T47D (cell line): ENCODE results near the gene NCAPG.
A peak's percentile ranks its signal among the peaks of the same experiment; 100 is the strongest.

ENCODE experiments used
- DNase-seq, 2 experiments: peaks; one replicate each; pipeline versions ENCODE4 v3.0.0 to v3.0.0-alpha.2; 2011 to 2012; ENCODE audit warnings: low read depth in 1 of 2, low spot score in 1 of 2
- JUND ChIP-seq: IDR thresholded peaks from 2 replicates; pipeline ENCODE4 v1.6.1; 2012; ENCODE audit warnings: low read depth
- in situ Hi-C: cut with HindIII; loops from 2 replicates; pipeline ENCODE4 v1.10.0; 2016; ENCODE audit warnings: low sequenced_read_pairs, low pct_unique_long_range_greater_than_20kb

NCAPG gene, protein sequence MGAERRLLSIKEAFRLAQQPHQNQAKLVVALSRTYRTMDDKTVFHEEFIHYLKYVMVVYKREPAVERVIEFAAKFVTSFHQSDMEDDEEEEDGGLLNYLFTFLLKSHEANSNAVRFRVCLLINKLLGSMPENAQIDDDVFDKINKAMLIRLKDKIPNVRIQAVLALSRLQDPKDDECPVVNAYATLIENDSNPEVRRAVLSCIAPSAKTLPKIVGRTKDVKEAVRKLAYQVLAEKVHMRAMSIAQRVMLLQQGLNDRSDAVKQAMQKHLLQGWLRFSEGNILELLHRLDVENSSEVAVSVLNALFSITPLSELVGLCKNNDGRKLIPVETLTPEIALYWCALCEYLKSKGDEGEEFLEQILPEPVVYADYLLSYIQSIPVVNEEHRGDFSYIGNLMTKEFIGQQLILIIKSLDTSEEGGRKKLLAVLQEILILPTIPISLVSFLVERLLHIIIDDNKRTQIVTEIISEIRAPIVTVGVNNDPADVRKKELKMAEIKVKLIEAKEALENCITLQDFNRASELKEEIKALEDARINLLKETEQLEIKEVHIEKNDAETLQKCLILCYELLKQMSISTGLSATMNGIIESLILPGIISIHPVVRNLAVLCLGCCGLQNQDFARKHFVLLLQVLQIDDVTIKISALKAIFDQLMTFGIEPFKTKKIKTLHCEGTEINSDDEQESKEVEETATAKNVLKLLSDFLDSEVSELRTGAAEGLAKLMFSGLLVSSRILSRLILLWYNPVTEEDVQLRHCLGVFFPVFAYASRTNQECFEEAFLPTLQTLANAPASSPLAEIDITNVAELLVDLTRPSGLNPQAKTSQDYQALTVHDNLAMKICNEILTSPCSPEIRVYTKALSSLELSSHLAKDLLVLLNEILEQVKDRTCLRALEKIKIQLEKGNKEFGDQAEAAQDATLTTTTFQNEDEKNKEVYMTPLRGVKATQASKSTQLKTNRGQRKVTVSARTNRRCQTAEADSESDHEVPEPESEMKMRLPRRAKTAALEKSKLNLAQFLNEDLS

DNA sequence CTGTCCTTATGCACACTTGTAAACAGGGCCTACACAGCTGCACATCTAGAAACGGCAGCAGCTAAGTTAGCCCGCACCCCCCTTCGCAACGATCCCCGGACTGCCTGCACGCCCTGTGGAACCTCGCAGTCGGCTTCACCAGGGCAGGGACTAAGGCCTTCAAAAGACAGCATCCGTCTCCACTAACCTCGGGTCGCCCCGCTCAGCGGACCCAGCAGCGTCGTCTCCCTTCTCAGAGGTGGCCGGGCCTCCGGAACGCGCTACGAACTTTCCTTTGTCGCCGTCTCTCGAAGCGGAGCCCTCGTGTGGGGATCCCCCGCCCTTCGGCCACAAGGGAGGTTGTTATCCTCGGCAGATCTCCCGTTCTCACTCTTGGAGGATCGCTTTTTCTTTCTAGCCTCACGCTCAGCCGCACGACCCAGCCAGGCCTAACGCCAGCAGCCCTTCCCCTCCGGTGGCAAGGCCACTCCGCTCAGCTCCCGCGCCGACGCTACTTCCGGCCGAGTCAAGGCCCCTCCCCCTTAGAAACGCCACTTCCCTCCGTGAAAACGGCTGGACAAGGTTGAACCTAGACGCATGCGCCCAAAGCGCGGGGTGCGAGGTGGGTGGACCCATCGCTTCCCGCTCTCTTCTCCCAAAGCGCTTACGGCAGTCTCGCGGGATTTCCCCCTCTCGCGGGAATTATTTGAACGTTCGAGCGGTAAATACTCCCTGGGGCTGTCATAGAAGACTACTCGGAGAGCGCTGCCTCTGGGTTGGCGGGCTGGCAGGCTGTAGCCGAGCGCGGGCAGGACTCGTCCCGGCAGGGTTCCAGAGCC lies at the start of gene NCAPG, which contains the start of gene DCAF16:
Gene NCAPG, plus strand, starts transcription at position 720 of the 818 bp plus-strand sequence. CDS start 99 bp downstream, outside the sequence.
Gene DCAF16, minus strand, starts transcription at position 498 of the 818 bp plus-strand sequence. CDS start 6,616 bp downstream, outside the sequence.
- in situ Hi-C loops = no loop called here
- no peak for TF ChIP-seq JUND
- DNase-seq = peak; percentile 76 to 99

DNA sequence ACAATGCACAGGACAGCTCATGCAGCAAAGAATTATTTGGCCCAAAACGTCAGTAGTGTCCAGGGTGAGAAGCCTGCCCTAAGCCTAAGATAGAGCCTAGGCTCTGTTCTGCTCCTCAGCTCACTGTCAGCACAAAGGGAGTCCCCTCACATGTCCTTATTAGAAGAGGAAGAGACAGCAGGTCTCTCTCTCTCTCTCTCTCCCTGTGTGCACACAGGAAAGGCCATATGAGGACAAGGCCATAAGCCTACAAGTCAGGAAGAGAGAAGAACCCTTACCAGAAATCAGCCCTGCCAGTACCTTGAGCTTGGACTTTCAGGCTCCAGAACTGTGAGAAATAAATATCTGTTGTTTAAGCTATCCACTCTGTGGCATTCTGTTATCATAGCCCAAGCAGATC lies 49.7 kb upstream of the NCAPG start:
- in situ Hi-C loops = no loop called here
- TF ChIP-seq JUND = no peak
- no peak for DNase-seq

DNA sequence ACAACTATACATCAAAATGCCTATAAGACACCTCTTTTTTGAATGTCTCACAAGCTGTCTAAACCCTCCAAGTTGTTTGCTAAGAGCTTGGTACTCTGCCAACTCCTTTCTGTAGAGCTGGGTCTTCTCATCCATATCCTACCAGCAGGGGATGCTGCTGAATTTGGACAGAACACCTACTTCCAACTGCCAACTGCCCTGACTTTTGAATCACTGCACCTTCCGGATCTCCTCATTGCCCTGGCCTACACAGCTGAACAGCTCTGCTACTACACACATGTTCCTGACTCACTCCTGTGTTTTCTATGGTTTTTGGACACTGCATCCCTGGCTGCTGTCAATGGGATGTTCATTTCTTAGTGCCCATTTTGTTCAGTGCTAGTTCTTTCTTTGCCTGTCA lies 48.1 kb upstream of the NCAPG start:
- DNase-seq = peak in 1 of 2 experiments; percentile 45
- in situ Hi-C loops = no loop called here
- TF ChIP-seq JUND = no peak

DNA sequence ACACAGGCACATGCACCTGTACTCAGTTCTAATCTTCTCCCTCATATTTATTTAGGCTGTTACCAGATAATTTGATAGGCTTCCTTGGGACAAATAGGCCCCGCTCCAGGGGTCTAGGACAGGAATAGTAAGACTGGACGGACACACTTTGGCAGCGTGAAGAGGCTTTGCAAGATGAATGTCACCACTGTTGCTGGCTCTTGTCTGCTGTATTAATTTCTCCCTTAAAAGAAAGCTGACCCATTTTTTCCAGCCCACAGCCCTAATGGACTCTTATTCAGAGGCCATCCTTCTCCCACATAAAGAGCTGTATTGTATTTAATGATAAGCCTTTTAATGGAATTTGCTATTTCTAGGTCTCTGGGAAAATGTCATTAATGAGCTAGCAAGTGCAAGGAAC lies 47.4 kb upstream of the NCAPG start:
- DNase-seq = no peak
- in situ Hi-C loops = no loop called here
- no peak for TF ChIP-seq JUND

DNA sequence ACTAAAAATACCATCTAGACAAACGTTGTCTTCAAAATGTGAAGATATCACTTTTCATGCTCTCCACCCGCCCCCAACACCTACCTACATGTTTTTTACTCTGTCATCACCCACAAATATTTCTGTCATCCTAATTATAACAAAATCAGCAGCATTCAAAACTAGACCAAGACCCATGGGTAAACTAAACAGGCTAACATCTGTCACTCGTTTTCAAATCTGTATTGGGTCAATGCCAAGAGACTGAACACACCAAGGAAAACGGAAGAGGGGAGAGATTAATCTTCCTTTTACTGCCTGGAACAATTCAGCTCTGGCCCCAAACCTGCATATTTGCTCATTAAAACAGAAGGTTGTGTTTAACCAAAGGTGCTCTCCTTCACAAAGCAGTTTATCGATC lies 46.8 kb upstream of the NCAPG start:
- no peak for TF ChIP-seq JUND
- in situ Hi-C loops = no loop called here
- no peak for DNase-seq

DNA sequence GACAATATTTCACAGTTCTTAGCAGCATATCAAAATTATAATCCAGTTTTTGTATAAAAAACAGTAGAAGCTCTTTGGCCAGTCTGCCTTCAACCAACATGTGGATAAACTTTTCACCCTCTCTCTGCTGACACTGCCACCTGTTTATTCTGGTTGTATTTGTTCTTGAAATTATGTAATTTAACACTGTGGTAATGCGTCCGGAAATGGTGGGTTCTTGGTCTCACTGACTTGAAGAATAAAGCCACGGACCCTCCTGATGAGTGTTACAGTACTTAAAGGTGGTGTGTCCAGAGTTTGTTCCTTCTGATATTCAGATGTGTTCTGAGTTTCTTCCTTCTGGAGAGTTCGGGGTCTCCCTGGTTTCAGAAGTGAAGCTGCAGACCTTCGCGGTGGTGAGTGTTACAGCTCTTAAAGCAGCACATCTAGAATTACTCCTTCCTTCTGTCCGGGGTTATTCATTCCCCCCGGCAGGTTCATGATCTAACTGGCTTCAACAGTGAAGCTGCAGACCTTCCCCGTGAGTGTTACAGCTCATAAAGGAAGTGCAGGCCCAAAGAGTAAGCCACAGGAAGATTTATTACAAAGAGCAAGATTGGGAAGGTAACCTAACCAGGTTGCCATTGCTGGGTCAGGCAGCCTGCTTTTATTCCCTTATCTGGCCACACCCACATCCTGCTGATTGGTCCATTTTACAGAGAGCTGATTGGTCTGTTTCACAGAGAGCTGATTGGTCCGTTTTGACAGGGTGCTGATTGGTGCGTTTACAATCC lies 45.1 kb upstream of the NCAPG start:
- in situ Hi-C loops = no loop called here
- DNase-seq = no peak
- no peak for TF ChIP-seq JUND

DNA sequence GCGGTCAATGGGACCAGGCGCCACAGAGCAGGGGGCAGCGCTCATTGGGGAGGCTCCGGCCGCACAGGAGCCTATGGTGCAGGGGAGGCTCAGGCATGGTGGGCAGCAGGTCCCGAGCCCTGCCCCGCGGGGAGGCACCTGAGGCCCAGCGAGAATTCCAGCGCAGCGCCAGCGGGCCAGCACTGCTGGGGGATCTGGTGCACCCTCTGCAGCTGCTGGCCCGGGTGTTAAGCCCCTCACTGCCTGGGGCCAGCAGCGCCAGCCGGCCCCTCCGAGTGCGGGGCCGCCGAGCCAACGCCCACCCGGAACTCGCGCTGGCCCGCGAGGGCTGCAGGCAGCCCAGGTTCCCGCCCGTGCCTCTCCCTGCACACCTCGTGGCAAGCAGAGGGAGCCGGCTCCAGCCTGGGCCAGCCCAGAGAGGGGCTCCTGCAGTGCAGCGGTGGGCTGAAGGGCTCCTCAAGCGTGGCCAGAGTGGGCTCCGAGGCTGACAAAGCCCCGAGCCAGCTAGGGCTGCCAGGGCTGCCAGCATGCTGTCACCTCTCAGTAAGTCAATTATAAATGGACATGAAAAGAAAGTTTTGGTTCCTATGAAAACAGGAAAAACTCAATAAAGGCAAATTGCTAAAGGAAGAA lies 43.8 kb upstream of the NCAPG start:
- in situ Hi-C loops = no loop called here
- no peak for DNase-seq
- TF ChIP-seq JUND = no peak

DNA sequence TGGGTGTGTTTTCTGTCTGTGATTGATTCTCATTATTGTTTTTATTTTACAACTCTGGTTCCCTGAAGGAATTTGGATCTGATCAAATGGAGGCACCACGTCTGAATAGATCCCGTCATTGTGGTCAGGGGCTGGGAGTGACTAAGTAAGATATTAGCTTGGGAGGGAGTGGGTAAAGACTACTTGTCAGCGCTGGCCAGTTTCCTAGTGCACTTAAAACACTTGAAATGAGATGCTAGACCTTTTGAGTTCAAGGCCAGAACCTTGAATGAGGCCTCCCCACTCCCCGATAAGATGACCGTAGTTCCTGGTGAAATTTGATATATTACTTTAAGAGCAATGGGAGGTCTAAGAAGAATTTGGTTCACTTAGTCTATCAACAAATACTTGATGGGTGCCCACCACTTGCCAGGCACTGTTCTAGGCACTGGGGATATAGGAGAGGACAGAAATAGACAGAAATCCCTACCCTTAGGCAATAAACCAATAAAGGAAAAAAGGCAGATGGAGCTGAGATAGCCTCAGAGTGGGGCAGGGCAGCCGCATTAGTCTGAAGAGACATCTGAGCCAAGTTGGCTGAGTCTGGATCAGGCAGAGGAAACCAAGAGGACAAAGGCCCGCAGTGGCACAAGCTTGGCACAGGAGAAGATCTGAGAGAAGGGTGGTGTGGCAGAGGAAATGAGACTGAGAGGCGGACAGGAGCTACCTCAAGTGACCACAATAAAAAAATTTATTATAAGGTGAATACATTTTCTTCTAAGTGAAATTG lies 41.2 kb upstream of the NCAPG start:
- in situ Hi-C loops = no loop called here
- no peak for TF ChIP-seq JUND
- no peak for DNase-seq

DNA sequence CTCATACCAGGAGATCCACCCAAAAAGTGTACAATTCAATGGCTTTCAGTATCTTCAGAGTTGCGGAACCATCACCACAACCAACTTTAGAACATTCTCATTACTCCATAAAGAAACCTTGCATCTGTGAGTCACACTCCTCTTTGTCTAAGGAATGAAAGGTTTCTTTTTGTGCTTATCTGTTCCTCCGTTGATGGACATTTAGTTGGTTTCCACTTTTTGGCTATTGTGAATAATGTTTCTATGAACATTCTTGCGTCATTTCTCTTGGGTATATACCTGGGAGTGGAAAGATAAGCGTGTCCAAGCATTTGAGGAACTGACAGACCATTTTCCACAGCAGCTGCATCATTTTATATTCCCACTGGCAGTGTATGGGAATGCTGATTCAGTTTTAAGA lies 39.9 kb upstream of the NCAPG start:
- in situ Hi-C loops = no loop called here

DNA sequence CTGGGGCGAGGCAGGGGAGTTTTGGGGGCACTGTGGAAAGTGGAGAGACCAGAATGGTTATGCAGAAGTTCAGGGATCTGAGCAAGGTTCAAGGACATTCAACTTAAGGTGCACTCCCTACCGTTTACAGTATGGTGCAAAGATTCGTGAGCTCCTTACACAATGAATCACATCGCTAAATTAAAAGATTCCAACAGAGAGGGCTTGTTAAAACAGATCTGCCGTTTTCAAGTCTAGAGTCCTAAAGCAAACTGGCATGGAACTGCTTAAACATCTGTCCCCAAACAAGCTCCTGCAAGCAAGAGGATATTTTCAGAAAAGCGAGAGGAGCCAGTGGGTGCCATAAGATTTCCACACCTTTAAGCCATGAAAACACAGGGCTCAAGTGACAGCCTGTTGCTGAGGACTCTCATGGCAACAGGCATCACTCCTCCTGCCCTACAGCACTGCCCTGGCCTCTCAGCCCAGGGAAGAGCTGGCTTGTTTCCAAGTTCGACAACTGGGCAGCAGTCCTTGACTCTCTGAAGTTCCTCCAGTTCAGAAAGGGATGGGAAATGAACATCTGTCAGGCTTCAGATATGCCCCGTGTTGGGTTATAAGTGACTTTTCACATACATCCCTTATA lies 39.4 kb upstream of the NCAPG start:
- DNase-seq = peak in 1 of 2 experiments; percentile 49
- TF ChIP-seq JUND = no peak
- in situ Hi-C loops = no loop called here

More for the DNA sequence above, 39.9 kb upstream of the NCAPG start:
- DNase-seq = no peak
- TF ChIP-seq JUND = no peak
